GM10266 (cell line): ENCODE measurements around the gene FBXW7.
A peak's percentile ranks its signal among the peaks of the same experiment; 100 is the strongest.
"Not testable (repeated sequence)": the region's sequence is repeated elsewhere in the genome, so short reads cannot be mapped to it uniquely, and the experiment has no call there.

Experiments used
- DNase-seq: peaks from one replicate; pipeline ENCODE4 v3.0.0; 2012; ENCODE audit errors: extremely low spot score
- TF ChIP-seq, protein P1 (sequence below): IDR thresholded peaks from 2 replicates; pipeline ENCODE4 v1.5.1; 2012; ENCODE audit warnings: mild to moderate bottlenecking, low read depth; ENCODE audit not compliant: control insufficient read depth, insufficient read depth; ENCODE audit errors: missing control alignments

Gene FBXW7

DNA sequence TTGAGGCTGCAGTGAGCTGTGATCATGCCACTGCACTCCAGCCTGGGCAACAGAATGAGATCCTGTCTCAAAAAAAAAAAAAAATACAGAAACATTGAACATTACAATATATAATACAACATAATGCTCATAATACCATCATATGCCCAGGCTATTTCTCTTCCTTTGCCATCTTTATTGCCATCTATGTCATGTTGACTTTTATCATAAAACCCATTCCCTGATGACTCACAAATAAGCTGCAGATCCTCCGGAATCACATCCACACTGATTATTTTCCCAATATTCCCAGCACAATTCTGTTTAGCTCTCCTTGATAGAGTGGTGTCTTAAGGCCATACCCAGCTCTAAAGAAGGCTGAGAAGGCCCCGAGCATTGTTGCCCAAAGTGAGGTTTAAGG is 9.2 kb upstream of the FBXW7 start:
- DNase-seq, result no peak
- TF ChIP-seq, protein P1, sequence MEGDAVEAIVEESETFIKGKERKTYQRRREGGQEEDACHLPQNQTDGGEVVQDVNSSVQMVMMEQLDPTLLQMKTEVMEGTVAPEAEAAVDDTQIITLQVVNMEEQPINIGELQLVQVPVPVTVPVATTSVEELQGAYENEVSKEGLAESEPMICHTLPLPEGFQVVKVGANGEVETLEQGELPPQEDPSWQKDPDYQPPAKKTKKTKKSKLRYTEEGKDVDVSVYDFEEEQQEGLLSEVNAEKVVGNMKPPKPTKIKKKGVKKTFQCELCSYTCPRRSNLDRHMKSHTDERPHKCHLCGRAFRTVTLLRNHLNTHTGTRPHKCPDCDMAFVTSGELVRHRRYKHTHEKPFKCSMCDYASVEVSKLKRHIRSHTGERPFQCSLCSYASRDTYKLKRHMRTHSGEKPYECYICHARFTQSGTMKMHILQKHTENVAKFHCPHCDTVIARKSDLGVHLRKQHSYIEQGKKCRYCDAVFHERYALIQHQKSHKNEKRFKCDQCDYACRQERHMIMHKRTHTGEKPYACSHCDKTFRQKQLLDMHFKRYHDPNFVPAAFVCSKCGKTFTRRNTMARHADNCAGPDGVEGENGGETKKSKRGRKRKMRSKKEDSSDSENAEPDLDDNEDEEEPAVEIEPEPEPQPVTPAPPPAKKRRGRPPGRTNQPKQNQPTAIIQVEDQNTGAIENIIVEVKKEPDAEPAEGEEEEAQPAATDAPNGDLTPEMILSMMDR, result no peak

DNA sequence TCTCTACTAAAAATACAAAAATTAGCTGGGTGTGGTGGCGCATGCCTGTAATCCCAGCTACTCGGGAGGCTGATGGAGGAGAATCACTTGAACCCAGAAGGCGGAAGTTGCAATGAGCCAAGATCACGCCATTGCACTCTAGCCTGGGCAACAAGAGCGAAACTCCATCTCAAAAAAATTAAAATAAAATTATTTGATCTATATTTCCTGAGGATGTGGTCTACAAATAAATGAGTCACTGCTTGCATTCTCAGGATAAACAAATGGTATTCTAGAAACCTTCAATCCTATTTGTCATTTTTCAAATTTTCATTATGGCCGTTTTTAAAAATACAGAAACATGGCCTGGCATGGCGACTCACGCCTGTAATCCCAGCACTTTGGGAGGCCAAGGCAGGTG is 8.6 kb upstream of the FBXW7 start:
- DNase-seq, result not testable (repeated sequence)

DNA sequence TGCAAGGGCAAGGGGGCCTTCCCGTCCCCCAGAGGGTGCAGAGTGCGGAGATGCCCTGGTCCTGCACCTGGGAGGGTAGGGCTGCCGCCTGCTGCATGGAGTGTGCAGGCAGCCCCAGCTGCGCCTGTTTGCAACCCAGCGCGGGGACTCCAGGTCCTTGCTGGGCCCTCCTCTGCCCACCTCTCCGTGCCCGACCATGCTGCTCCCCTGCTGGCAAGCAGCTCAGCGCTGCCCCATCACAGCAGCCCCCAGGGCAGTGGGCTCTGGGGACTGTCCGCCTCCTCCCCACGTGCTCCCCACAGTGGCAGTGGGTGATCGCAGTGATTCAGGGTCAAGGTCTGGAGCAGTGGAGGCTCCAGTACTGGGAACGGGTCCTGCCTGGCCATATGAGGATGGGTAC is 5.0 kb upstream of the FBXW7 start:
- no peak for DNase-seq
- TF ChIP-seq, protein P1, result no peak

DNA sequence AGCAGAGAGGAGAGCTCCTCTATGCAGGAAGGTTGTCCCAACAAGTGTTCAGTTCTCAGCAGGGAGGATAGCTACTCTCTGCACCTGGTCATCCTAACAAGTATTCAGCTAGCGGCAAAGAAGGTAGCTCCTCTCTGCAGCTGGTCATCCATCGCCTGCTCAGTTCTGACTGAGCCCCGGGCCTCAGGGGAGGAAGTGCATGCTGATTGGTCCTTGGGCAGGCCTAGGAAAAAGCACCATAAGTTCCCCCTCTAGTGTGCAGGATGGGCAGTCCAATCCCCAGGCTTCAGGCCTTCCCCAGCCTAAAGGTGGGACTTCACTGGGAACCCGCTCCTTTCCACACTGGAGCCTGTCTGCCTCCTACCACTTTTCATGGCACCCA is 4.4 kb upstream of the FBXW7 start:
- peak; percentile 49 for DNase-seq
- TF ChIP-seq, protein P1, result no peak

DNA sequence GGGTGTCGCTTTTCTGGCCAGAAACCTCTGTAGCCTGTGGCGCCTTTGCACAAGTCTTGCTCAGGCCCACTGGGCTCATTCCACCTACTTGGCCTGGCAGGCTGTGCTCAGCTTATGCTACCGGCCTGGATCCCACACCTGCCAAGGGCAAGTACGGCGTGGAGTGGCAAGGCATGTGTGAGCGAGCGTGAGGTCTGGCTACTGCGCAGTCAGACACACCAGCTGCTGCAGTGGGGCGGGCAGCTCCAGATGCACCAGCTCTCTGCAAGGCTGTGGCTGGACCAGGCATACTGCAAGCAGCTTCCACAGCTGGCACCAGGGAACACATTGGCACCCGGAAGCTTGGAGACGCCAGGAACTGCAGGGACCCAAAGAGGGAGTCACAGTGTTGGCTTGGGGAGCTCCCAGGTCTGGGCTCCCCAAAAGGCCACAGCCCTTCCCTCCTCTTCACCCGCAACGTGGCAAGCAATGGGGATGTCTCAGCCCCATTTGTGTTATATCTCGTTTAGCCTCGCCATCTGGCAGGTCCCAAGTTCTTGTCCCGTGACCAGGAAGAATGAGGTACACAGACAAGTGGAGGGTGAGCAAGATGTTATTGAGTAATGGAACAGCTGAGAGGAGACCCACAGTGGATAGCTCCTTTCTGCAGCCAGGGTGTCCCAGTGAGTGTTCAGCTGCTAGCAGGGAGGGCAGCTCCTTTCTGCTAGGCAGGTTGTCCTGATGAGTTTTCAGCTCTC is 3.8 kb upstream of the FBXW7 start:
- TF ChIP-seq, protein P1, result no peak
- DNase-seq, result no peak

DNA sequence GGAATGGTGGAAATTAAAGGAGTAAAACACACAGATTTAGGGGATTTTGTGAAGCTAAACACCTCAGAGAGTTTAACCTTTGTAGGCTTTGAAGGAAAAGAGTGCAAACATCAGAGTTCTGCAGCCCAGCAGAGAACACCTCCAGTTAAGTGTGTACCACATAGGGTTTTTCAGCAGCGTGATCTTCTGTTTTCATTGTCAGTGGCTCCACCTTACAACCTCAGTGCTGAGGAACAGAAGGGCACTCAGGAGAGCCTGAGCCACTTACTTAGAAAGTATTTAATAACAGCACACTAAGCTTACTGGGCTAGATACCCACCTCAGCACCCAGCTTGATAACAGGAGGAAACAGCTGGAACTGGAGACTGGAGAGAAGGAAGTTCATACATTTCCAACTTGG is 2.0 kb upstream of the FBXW7 start:
- TF ChIP-seq, protein P1, result no peak
- DNase-seq, result peak; percentile 22

DNA sequence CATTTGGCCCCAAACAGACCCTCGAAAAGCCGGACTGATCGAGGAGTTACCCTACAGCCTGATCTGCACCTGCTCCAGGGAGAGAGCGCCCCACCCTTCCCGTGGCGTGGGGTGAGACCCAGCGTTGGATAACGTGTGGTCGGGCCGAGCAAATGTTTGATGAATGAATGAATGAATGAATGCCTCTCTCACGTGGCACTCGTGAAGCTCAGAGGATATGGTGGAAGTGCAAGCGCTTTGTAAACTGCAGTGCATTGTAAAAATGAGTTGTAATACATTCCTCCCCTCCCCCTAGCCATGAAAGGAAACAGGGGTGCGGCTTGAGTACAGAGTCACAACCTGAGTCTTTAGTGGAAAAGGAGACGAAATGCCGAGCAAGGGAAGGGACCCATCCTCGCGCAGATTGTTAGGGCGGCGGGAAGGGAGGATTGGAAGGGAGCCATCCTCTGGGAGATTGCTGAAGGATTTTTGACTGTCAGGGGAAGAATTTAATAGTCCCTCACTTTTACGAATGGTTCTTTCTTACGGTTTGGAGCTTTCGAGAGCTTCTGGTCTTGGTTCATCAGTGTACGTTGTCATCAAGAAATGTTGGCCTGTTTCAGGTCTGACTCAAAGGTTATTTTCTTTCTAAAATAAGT is 772 bp upstream of the FBXW7 start:
- TF ChIP-seq, protein P1, result no peak
- DNase-seq, result peak; percentile 48

DNA sequence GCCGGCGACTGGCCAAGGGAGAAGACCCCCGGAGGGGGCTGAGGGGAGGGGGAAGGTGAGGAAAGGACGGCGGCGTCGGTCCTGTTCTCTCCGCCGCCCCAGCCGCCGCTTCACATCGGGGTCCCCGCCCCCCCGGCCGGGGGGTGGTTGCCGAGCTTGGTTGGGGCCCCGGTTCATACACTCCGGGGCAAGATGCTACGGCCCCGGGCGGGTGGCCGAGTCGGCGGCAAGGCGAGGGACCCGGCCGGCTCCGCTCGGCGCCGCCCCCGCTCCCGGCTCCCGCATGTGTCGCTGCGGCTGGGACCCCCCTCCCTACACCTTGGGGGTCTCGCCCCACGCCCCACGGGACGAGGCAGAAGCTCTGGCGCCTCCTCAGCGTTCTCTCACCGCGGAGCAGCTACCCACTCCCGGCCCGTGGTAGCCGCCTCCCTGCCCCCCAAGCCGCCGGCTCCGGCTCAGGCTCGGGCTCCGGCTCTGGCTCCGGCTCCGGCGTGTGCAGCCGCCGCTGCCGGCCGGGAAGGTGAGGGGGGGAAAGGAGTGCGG is 461 bp downstream of the FBXW7 start:
- DNase-seq, result peak; percentile 35

More for the DNA sequence above, 461 bp downstream of the FBXW7 start:
- TF ChIP-seq, protein P1, result no peak
